GM12878 (cell line): Measurements from ENCODE around the gene SCEL.

Experiments
- BCL11A ChIP-seq: IDR thresholded peaks from 2 replicates; pipeline ENCODE4 v1.6.1; 2011; ENCODE audit warnings: low read depth, low read length
- BCL3 ChIP-seq: IDR thresholded peaks from 2 replicates; pipeline ENCODE4 v1.6.1; 2011; ENCODE audit warnings: borderline replicate concordance, low read depth, mild to moderate bottlenecking, moderate library complexity, low read length; ENCODE audit not compliant: insufficient read depth, poor library complexity, severe bottlenecking
- EP300 ChIP-seq, 2 experiments: fragments of 150-350 bp in 1 of 2; IDR thresholded peaks; 2 replicates each; pipeline ENCODE4 v1.6.1; 2011 to 2012; ENCODE audit warnings: low read depth in 2 of 2, low read length in 2 of 2, borderline replicate concordance in 1 of 2, improper control_type of control experiment in 1 of 2, inconsistent platforms in 1 of 2; ENCODE audit not compliant: control insufficient read depth in 1 of 2
- NR2C2 ChIP-seq: IDR thresholded peaks from 2 replicates; pipeline ENCODE4 v1.6.1; 2011; ENCODE audit warnings: borderline replicate concordance, low read depth; ENCODE audit not compliant: control insufficient read depth, insufficient read length
- PAX8 ChIP-seq: fragments of 450-650 bp; IDR thresholded peaks from 2 replicates; pipeline ENCODE4 v1.6.1; 2017; ENCODE audit warnings: mild to moderate bottlenecking, moderate library complexity
- POLR2A ChIP-seq: IDR thresholded peaks from 2 replicates; pipeline ENCODE4 v1.6.1; 2011; ENCODE audit warnings: low read depth, mild to moderate bottlenecking, low read length
- RBBP5 ChIP-seq: fragments of 200-600 bp; sonication (generic); conservative IDR thresholded peaks from 2 replicates; pipeline ENCODE4 v1.6.1; 2016
- SMARCA5 ChIP-seq: fragments of 450-650 bp; IDR thresholded peaks from 2 replicates; pipeline ENCODE4 v1.6.1; 2017; ENCODE audit warnings: mild to moderate bottlenecking
- SP1 ChIP-seq: IDR thresholded peaks from one replicate; pipeline ENCODE4 v1.6.1; 2011; ENCODE audit warnings: low read depth, low read length
- ZNF274 ChIP-seq: IDR thresholded peaks from one replicate; pipeline ENCODE4 v1.8.0; 2011; ENCODE audit not compliant: insufficient read length, insufficient read depth
- TF ChIP-seq, protein P1 (sequence below): fragments of 150-350 bp; IDR thresholded peaks from 2 replicates; pipeline ENCODE4 v1.6.1; 2016; ENCODE audit warnings: low read depth, low read length
- TF ChIP-seq, protein P2 (sequence below): IDR thresholded peaks from 2 replicates; pipeline ENCODE4 v1.6.1; 2012; ENCODE audit warnings: low read depth, low read length, improper control_type of control experiment

GRCh38 chr13:77691871-77692270 is 156.4 kb downstream of the SCEL start:
- TF ChIP-seq, protein P1, sequence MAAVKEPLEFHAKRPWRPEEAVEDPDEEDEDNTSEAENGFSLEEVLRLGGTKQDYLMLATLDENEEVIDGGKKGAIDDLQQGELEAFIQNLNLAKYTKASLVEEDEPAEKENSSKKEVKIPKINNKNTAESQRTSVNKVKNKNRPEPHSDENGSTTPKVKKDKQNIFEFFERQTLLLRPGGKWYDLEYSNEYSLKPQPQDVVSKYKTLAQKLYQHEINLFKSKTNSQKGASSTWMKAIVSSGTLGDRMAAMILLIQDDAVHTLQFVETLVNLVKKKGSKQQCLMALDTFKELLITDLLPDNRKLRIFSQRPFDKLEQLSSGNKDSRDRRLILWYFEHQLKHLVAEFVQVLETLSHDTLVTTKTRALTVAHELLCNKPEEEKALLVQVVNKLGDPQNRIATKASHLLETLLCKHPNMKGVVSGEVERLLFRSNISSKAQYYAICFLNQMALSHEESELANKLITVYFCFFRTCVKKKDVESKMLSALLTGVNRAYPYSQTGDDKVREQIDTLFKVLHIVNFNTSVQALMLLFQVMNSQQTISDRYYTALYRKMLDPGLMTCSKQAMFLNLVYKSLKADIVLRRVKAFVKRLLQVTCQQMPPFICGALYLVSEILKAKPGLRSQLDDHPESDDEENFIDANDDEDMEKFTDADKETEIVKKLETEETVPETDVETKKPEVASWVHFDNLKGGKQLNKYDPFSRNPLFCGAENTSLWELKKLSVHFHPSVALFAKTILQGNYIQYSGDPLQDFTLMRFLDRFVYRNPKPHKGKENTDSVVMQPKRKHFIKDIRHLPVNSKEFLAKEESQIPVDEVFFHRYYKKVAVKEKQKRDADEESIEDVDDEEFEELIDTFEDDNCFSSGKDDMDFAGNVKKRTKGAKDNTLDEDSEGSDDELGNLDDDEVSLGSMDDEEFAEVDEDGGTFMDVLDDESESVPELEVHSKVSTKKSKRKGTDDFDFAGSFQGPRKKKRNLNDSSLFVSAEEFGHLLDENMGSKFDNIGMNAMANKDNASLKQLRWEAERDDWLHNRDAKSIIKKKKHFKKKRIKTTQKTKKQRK: no peak
- TF ChIP-seq BCL3 (no peak), RBBP5 (no peak), BCL11A (no peak), PAX8 (no peak), SP1 (no peak), SMARCA5 (no peak), EP300 (IDR thresholded peaks at IDR 0.05; ENCODE audit: borderline replicate concordance in 1 of 2, control insufficient read depth in 1 of 2, low read depth in 2 of 2, low read length in 2 of 2) (no peak), NR2C2 (no peak), ZNF274 (no peak), POLR2A (no peak)
- TF ChIP-seq, protein P2, sequence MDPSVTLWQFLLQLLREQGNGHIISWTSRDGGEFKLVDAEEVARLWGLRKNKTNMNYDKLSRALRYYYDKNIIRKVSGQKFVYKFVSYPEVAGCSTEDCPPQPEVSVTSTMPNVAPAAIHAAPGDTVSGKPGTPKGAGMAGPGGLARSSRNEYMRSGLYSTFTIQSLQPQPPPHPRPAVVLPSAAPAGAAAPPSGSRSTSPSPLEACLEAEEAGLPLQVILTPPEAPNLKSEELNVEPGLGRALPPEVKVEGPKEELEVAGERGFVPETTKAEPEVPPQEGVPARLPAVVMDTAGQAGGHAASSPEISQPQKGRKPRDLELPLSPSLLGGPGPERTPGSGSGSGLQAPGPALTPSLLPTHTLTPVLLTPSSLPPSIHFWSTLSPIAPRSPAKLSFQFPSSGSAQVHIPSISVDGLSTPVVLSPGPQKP: no peak
